Measurements from ENCODE around the gene FOXE3. TPM values are rescaled to one million over a fixed set of nuclear protein-coding genes. Genes with fewer than 3 reads are reported as not detected.
"Not testable (repeated sequence)": the region's sequence is repeated elsewhere in the genome, so short reads cannot be mapped to it uniquely, and the experiment has no call there.

FOXE3 gene
- total RNA-seq, 1 experiment from 2014 or later = 0.28 TPM

- CTCF ChIA-PET = no interaction called here
- no peak for TF ChIP-seq CTCF (conservative IDR thresholded peaks at IDR 0.05)
- no peak for TF ChIP-seq EZH2 (IDR thresholded peaks at IDR 0.05; ENCODE audit: low read depth)
- no peak for DNase-seq
- no TSS peak for BruUV-seq (replicated peaks)
- intact Hi-C loops (cut with micrococcal nuclease; ENCODE audit: unreplicated experiment) = loop anchor here (5.0 kb wide), 1 partner anchor 275 kb away; no protein-coding TSS in a partner anchor
- H3K4me1 ChIP-seq (replicated peaks; ENCODE audit: insufficient read depth) = no peaks in the 10 kb centered on the region
- no peak overlapping the region for H3K4me2 ChIP-seq
- no peaks in the 10 kb centered on the region for H3K79me2 ChIP-seq (ENCODE audit: low read depth)
- no peaks in the 10 kb centered on the region for H3K36me3 ChIP-seq (ENCODE audit: low read depth)
- H3K9me3 ChIP-seq (ENCODE audit: insufficient read depth, low read depth) = no peaks in the 10 kb centered on the region
- POLR2A ChIA-PET (ENCODE audit: unreplicated experiment) = no interaction called here
- H3K27me3 ChIP-seq (ENCODE audit: insufficient read depth, low read depth) = no peaks in the 10 kb centered on the region
- no peak overlapping the region for H3K27ac ChIP-seq
- H2AFZ ChIP-seq = no peak overlapping the region
- H3F3A ChIP-seq (ENCODE audit: insufficient read depth, low read depth) = no peaks in the 10 kb centered on the region
- H3K4me3 ChIP-seq = no peak overlapping the region
- no peaks in the 10 kb centered on the region for H3K9me2 ChIP-seq (ENCODE audit: insufficient read depth)
- no peaks in the 10 kb centered on the region for H4K20me1 ChIP-seq (ENCODE audit: insufficient read depth)
These were observed 36.3 kb downstream of the FOXE3 start for GRCh38 chr1:47452426-47452825.

GRCh38 chr1:47453910-47454309 lies 37.8 kb downstream of the FOXE3 start:
- H3K36me3 ChIP-seq (ENCODE audit: low read depth); H3K27me3 ChIP-seq (ENCODE audit: insufficient read depth, low read depth); H3K4me2 ChIP-seq; POLR2A ChIA-PET (ENCODE audit: unreplicated experiment); H2AFZ ChIP-seq; H3K4me1 ChIP-seq (replicated peaks; ENCODE audit: insufficient read depth); H3K27ac ChIP-seq; BruUV-seq (replicated peaks); H3K79me2 ChIP-seq (ENCODE audit: low read depth); H3K9me2 ChIP-seq (ENCODE audit: insufficient read depth); H3F3A ChIP-seq (ENCODE audit: insufficient read depth, low read depth); CTCF ChIA-PET; H4K20me1 ChIP-seq (ENCODE audit: insufficient read depth); H3K9me3 ChIP-seq (ENCODE audit: insufficient read depth, low read depth); H3K4me3 ChIP-seq: not testable (repeated sequence)
- intact Hi-C loops (cut with micrococcal nuclease; ENCODE audit: unreplicated experiment) = loop anchor here (5.0 kb wide), 1 partner anchor 273 kb away; no protein-coding TSS in a partner anchor
- DNase-seq = peak in 1 of 2 experiments; percentile 47

GRCh38 chr1:47456250-47456649 lies 40.2 kb downstream of the FOXE3 start:
- no peaks in the 10 kb centered on the region for H3K9me3 ChIP-seq (ENCODE audit: insufficient read depth, low read depth)
- no peaks in the 10 kb centered on the region for H3K4me1 ChIP-seq (replicated peaks; ENCODE audit: insufficient read depth)
- H3K27ac ChIP-seq = no peak overlapping the region
- no peaks in the 10 kb centered on the region for H3F3A ChIP-seq (ENCODE audit: insufficient read depth, low read depth)
- no peak overlapping the region for H2AFZ ChIP-seq
- H3K4me2 ChIP-seq = no peak overlapping the region
- H3K9me2 ChIP-seq (ENCODE audit: insufficient read depth) = no peaks in the 10 kb centered on the region
- no peak for DNase-seq
- ChIA-PET POLR2A (ENCODE audit: unreplicated experiment) (no interaction called here), CTCF (no interaction called here)
- intact Hi-C loops (cut with micrococcal nuclease; ENCODE audit: unreplicated experiment) = no loop called here
- no peak for TF ChIP-seq CTCF (conservative IDR thresholded peaks at IDR 0.05)
- no peak for TF ChIP-seq EZH2 (IDR thresholded peaks at IDR 0.05; ENCODE audit: low read depth)
- no peak overlapping the region for H3K4me3 ChIP-seq
- H3K79me2 ChIP-seq (ENCODE audit: low read depth) = no peaks in the 10 kb centered on the region
- H3K36me3 ChIP-seq (ENCODE audit: low read depth) = no peaks in the 10 kb centered on the region
- BruUV-seq (replicated peaks) = no TSS peak
- H4K20me1 ChIP-seq (ENCODE audit: insufficient read depth) = no peaks in the 10 kb centered on the region
- H3K27me3 ChIP-seq (ENCODE audit: insufficient read depth, low read depth) = peaks cover 17% of the 10 kb centered on the region

GRCh38 chr1:47457547-47457946 lies 41.5 kb downstream of the FOXE3 start:
- POLR2A ChIA-PET (ENCODE audit: unreplicated experiment); CTCF ChIA-PET; H3K9me3 ChIP-seq (ENCODE audit: insufficient read depth, low read depth); H3F3A ChIP-seq (ENCODE audit: insufficient read depth, low read depth); BruUV-seq (replicated peaks); H3K79me2 ChIP-seq (ENCODE audit: low read depth); H3K27ac ChIP-seq; H3K9me2 ChIP-seq (ENCODE audit: insufficient read depth); H3K36me3 ChIP-seq (ENCODE audit: low read depth); H3K4me3 ChIP-seq; H4K20me1 ChIP-seq (ENCODE audit: insufficient read depth); DNase-seq; H3K4me2 ChIP-seq; H3K4me1 ChIP-seq (replicated peaks; ENCODE audit: insufficient read depth); intact Hi-C loops (cut with micrococcal nuclease; ENCODE audit: unreplicated experiment); H2AFZ ChIP-seq: not testable (repeated sequence)
- peaks cover 28% of the 10 kb centered on the region for H3K27me3 ChIP-seq (ENCODE audit: insufficient read depth, low read depth)

Data from PC-9 (cell line).